Upper lobe of right lung (tissue), 1 donor: ENCODE results near the gene SULT1A3. TPM values are rescaled to one million over a fixed set of nuclear protein-coding genes. Genes with fewer than 3 reads are reported as not detected.
"Not testable (repeated sequence)": the region's sequence is repeated elsewhere in the genome, so short reads cannot be mapped to it uniquely, and the experiment has no call there.

Experiments
- ATAC-seq: fragments of 200-7000 bp; cut with Tn5 transposase; one replicate; pipeline ENCODE4 v1.9.1; 2020; ENCODE audit warnings: mild to moderate bottlenecking, moderate library complexity
- DNase-seq: peaks from one replicate; pipeline ENCODE4 v3.0.0-alpha.2; 2020
- H3K27ac ChIP-seq: fragments of 200-600 bp; one replicate; pipeline ENCODE4 v1.8.0; 2022
- H3K27me3 ChIP-seq: fragments of 200-600 bp; one replicate; pipeline ENCODE4 v1.8.0; 2022; ENCODE audit warnings: mild to moderate bottlenecking
- H3K36me3 ChIP-seq: fragments of 200-600 bp; one replicate; pipeline ENCODE4 v1.8.0; 2022
- H3K4me1 ChIP-seq: fragments of 200-600 bp; one replicate; pipeline ENCODE4 v1.8.0; 2022
- H3K4me3 ChIP-seq: fragments of 200-600 bp; one replicate; pipeline ENCODE4 v1.8.0; 2022; ENCODE audit warnings: mild to moderate bottlenecking
- H3K9me3 ChIP-seq: fragments of 200-600 bp; one replicate; pipeline ENCODE4 v1.8.0; 2022
- intact Hi-C: fragments of 100-400 bp; cut with DNase I; formaldehyde crosslinking; loops from one replicate; pipeline ENCODE4 v1.11.0; 2022
- total RNA-seq: library from RNA; stranded (reverse); fragmentation: NEBNext Ultra II Directional; extraction: Animal tissue kit (Norgen Biotek cat#: 25700); gene quantifications from one replicate; pipeline ENCODE4 v1.2.1, GENCODE V29; 2021
- donor health status: DM: no; HTN: yes; CAD: no; lungs with severe emphysema.

Gene SULT1A3
- total RNA-seq, 1 donor from 2014 or later = 10.6 TPM

DNA sequence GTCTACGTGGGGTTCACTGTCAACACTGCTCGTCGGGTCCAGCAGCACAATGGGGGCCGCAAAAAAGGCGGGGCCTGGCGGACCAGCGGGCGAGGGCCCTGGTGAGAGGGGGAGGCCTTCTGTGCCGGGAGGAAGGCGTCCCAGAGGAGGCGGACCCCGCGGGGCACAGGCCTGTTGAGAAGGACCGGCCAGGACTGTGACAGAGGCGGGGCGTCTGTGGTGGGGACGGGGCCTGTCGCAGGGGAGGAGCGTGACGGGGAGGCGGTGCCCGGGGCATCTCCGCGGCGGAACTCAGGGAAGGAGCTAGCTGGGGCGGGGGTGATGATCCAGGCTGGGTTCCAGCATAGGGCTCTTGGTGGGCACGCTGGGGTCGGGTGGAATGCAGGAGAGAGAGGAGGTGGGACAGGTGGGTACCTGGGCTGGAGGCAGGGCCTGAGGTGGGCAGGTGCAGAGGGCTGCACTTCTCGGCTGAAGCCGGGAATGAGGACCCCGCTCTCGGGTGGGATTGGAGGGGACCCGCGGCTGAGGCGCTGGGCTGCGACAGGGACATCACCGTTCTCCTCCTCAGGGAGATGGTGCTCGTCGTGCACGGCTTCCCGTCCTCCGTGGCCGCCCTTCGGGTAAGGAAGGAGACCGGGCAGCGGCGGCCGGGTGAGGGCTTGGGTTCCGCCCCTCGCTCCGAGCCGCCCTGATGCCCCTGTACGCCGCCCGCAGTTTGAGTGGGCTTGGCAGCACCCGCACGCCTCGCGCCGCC lies 4.7 kb upstream of the SULT1A3 start:
- H3K9me3 ChIP-seq, H3K4me1 ChIP-seq, H3K27ac ChIP-seq, H3K36me3 ChIP-seq, intact Hi-C loops, H3K27me3 ChIP-seq: not testable (repeated sequence)
- H3K4me3 ChIP-seq = peak overlapping the region; percentile 50
- peak; percentile 72 for DNase-seq
- peak; percentile 85 for ATAC-seq

DNA sequence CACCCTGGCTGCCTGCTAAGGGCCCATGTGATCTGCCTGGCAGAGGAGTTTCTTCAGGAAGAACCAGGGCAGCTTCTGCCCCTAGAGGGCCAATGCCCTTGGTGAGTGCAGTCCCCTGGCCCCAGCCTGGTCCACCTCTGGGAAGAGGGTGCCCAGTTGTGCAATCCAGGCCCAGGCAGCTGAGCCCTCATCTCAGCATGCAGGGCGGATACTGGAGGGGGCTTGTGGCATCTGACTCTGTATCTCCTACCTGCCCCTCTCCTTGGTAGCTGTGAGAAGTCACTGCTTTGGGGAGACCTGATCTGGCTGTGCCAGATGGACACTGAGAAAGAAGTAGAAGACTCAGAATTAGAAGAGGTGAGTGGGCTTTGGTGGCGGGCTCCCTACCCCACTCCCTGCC lies 2.1 kb upstream of the SULT1A3 start:
- H3K27me3 ChIP-seq, DNase-seq, H3K4me1 ChIP-seq, H3K4me3 ChIP-seq, H3K36me3 ChIP-seq, intact Hi-C loops, H3K9me3 ChIP-seq, ATAC-seq, H3K27ac ChIP-seq: not testable (repeated sequence)

DNA sequence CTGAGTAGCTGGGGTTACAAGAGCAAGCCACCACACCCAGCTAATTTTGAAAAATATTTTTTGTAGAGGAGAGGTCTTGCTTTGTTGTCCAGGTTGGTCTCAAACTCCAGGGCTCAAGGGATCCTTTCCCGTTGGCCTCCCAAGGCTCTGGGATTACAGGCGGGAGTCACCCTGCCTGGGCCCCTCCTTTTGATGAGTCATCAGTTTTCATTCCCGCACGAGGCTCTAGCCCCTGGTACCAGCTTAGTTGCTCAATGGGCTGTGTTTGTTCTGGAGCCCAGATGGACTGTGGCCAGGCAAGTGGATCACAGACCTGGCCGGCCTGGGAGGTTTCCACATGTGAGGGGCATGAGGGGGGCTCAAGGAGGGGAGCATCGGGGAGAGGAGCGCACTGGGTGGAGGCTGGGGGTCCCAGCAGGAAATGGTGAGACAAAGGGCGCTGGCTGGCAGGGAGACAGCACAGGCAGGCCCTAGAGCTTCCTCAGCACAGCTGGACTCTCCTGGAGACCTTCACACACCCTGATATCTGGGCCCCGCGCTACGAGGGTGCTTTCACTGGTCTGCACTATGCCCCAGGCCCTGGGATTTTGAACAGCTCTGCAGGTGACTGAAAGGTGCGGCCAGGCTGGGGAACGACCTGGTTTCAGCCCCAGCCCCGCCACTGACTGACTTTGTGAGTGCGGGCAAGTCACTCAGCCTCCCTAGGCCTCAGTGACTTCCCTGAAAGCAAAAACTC lies 721 bp downstream of the SULT1A3 start:
- intact Hi-C loops, H3K27ac ChIP-seq, DNase-seq, H3K27me3 ChIP-seq, H3K4me1 ChIP-seq, H3K9me3 ChIP-seq, H3K36me3 ChIP-seq, H3K4me3 ChIP-seq: not testable (repeated sequence)
- peak; percentile 66 for ATAC-seq

DNA sequence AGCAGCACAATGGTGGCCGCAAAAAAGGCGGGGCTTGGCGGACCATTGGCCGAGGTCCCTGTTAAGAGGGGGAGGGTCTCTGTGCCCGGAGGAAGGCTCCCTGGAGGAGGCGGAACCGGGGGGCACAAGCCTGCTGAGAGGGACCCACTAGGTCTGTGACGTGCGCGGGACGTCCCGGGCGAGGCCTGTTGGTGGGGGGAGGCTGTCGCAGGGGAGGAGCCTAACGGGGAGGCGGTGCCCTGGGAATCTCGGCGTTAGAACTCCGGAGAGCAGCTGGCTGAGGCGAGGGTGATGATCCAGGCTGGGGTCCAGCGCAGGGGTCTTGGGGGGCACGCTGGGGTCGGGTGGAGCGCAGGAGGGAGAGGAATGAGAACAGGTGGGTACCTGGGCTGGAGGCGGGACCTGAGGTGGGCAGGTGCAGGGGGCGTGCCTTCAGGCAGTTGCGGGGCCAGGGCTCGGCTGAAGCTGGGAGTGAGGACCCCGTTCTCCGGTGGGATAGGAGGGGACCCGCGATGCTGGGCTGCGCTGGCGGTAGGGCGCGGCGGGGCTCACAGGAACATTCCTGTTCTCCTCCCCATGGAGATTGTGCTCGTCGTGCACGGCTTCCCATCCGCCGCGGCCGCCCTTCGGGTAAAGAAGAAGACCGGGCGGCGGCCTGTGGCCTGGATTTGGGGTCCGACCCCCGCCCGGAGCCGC lies 6.6 kb downstream of the SULT1A3 start:
- H3K27ac ChIP-seq, H3K27me3 ChIP-seq, H3K4me1 ChIP-seq, H3K9me3 ChIP-seq, H3K36me3 ChIP-seq, intact Hi-C loops: not testable (repeated sequence)
- DNase-seq (peak; percentile 64), ATAC-seq (peak; percentile 72)
- peak overlapping the region; percentile 57 for H3K4me3 ChIP-seq

DNA sequence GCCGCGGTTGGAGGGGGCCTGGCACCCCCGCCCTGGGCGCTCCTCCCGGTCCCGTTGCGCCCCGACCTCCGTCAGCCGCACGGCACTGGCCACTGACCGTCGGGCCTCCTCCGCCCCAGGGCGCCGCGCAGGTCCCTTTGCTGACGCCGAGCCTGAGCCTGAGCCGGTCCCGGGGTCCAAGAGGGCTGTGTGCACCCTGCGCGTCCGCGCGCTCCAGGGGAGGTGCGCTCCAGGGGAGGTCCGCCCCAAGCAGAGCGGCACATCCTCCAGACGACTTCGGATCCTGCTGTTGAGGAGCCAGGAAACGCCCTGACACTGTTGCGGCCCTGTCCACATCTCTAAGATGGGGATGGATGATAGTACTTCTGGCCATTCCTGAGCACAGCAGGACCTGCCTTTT lies 7.2 kb downstream of the SULT1A3 start:
- H3K36me3 ChIP-seq, H3K4me1 ChIP-seq, DNase-seq, H3K27ac ChIP-seq, H3K27me3 ChIP-seq, intact Hi-C loops, H3K9me3 ChIP-seq: not testable (repeated sequence)
- peak; percentile 38 for ATAC-seq
- H3K4me3 ChIP-seq = peak overlapping the region; percentile 57

DNA sequence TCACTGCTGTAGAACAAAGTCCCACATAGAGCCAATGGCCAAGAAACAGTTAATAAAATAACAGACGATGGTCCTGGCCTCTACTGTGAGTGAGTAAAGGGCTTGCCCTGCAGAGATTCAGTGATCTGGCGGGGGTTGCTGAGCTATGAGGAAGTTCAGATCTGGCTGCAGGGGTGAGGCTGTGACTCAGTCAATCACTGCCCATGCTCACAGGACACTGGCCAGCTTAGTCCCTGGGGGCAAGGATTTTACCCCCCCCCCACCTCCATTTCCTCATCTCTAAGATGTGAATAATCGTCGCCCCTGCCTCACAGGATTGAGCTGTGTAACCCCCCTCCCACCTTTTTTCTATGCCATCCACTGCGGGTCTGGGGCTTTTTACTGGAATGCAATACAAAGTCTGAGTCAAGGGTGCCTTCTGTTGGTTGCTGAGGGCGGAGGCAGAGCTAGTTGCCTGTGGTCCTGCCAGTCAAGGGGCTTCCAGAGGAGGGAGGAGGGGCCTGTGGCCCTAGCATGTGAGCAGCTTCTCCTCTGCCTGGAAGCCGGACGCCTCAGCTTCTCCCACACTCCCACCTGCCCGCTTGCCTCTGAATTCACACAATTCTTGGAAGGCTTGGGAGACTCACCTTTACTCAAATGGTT lies 8.1 kb downstream of the SULT1A3 start:
- peak; percentile 56 for ATAC-seq

DNA sequence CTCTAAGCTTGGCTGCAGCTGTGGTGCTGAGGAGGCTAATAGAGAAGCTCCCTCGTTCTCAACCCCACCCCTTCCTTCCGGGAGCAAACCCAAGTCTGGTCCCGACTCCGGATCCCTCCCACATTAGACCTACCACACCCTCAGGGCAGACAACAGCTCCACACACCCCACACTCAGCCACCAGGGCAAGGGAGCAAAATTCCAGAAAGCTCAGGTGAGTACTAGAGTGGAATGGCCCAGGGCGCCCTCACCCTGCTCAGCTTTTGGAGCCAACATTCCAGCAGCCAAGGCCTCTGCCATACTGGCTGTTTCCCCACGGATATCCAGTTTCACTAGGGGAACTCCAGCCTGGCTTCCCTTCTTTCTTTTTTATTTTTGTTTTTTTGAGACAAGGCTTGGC lies 10.0 kb downstream of the SULT1A3 start:
- H3K4me3 ChIP-seq, H3K27ac ChIP-seq, H3K27me3 ChIP-seq, H3K36me3 ChIP-seq, DNase-seq, intact Hi-C loops, H3K4me1 ChIP-seq, H3K9me3 ChIP-seq: not testable (repeated sequence)
- peak; percentile 62 for ATAC-seq

More for the DNA sequence above, 8.1 kb downstream of the SULT1A3 start:
- H3K27ac ChIP-seq, H3K36me3 ChIP-seq, H3K9me3 ChIP-seq, intact Hi-C loops, H3K27me3 ChIP-seq, H3K4me1 ChIP-seq, H3K4me3 ChIP-seq: not testable (repeated sequence)
- peak; percentile 21 for DNase-seq

DNA sequence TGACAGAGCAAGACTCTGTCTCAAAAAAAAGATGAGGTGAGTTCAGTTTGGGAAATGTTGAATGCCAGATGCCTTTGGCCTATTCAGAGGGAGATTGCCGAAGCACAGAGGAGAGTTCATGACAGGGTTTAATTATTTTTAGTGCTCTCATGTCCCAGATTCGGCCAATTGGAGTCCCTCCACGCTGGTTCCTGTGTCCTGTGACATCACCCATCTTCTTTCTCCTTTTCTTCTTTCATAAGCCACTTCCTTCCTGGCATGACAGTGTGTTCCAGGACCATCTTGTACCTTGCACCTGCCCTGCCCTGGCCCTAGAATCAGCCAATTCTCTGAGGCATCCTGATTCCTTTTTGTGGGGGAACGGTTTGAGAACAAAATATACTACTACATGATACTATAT lies 12.4 kb downstream of the SULT1A3 start:
- H3K27me3 ChIP-seq, intact Hi-C loops, DNase-seq, H3K27ac ChIP-seq, H3K36me3 ChIP-seq, ATAC-seq, H3K4me1 ChIP-seq, H3K9me3 ChIP-seq, H3K4me3 ChIP-seq: not testable (repeated sequence)

DNA sequence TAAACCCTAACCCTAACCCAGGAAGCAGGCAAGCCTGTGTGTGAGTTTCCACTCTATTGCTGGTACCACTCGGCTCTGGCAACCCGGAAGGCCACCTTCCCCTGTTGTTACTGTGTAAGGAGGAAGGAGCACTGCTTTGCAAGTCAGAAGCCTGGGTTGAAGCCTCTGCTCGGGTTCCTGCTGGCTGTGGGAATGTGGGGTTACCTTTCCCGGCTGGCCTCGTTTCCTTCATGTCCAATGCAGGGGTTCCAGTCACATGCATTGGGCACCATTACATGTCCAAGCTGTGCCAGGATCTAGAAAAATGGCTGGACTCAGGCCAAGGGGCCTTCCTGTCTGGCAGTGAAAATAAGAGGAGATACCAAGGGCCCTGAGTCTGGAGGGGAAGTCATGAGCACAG lies 18.0 kb downstream of the SULT1A3 start:
- H3K9me3 ChIP-seq, ATAC-seq, H3K4me3 ChIP-seq, H3K4me1 ChIP-seq, H3K27me3 ChIP-seq, H3K27ac ChIP-seq, H3K36me3 ChIP-seq, intact Hi-C loops: not testable (repeated sequence)
- DNase-seq = peak; percentile 4

DNA sequence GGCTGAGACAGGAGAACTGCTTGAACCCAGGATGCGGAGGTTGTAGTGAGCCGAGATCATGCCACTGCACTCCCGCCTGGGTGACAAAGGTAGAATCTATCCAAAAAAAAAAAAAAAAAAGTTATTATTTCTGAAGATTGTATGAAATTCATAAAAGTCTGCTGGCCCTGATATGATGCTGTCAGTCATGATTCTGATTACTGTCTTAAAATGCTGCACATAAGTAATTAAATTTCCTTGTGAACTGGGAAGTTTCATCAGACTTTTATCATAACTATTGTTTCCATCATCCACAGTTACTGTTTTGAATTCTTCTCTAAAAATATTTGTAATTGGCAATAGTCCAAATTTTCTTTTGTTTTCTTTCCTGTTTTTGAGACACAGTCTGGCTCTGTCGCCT lies 49.3 kb downstream of the SULT1A3 start, which contains the start of gene NPIPB13:
NPIPB13 (minus strand) TSS at position 101 of the 400 bp plus-strand sequence. CDS start 2,906 bp downstream, outside the sequence.
- H3K4me3 ChIP-seq, H3K36me3 ChIP-seq, H3K27ac ChIP-seq, H3K27me3 ChIP-seq, DNase-seq, H3K4me1 ChIP-seq, intact Hi-C loops, ATAC-seq, H3K9me3 ChIP-seq: not testable (repeated sequence)

Other genes with a start within 250 kb of the SULT1A3 start
- gene TMEM219, start 237.2 kb upstream of the SULT1A3 start, total RNA-seq = 133 TPM
- gene TAOK2, start 225.4 kb upstream of the SULT1A3 start, total RNA-seq = 75.4 TPM
- 20.3 TPM for gene HIRIP3, start 203.6 kb upstream of the SULT1A3 start, total RNA-seq
- 65.3 TPM for gene INO80E, start 203.0 kb upstream of the SULT1A3 start, total RNA-seq
- gene DOC2A, start 188.2 kb upstream of the SULT1A3 start, total RNA-seq = 2.6 TPM
- not detected for gene C16orf92, start 176.1 kb upstream of the SULT1A3 start, total RNA-seq
- gene TLCD3B, start 168.0 kb upstream of the SULT1A3 start, total RNA-seq = not detected
- 689 TPM for gene ALDOA, start 133.5 kb upstream of the SULT1A3 start, total RNA-seq
- 74.2 TPM for gene PPP4C, start 123.3 kb upstream of the SULT1A3 start, total RNA-seq
- gene TBX6, start 107.3 kb upstream of the SULT1A3 start, total RNA-seq = 1.4 TPM
- 93.6 TPM for gene YPEL3, start 103.0 kb upstream of the SULT1A3 start, total RNA-seq
- 11.5 TPM for gene GDPD3, start 85.7 kb upstream of the SULT1A3 start, total RNA-seq
- gene MAPK3, start 76.0 kb upstream of the SULT1A3 start, total RNA-seq = 93.7 TPM
- gene CORO1A, start 15.7 kb upstream of the SULT1A3 start, total RNA-seq = 70.0 TPM
- gene BOLA2B, start 5.6 kb upstream of the SULT1A3 start, total RNA-seq = 59.3 TPM
- 49.4 TPM for gene SLX1A, start 5.4 kb upstream of the SULT1A3 start, total RNA-seq
- 19.9 TPM for gene NPIPB13, start 49.2 kb downstream of the SULT1A3 start, total RNA-seq
- gene CD2BP2, start 156.1 kb downstream of the SULT1A3 start, total RNA-seq = 51.5 TPM
- 36.0 TPM for gene TBC1D10B, start 171.2 kb downstream of the SULT1A3 start, total RNA-seq
- gene MYL11, start 175.5 kb downstream of the SULT1A3 start, total RNA-seq = not detected
- 8.6 TPM for gene SEPTIN1, start 183.3 kb downstream of the SULT1A3 start, total RNA-seq
- gene ZNF48, start 196.2 kb downstream of the SULT1A3 start, total RNA-seq = 6.1 TPM
- gene ZNF771, start 208.4 kb downstream of the SULT1A3 start, total RNA-seq = 4.5 TPM
- gene DCTPP1, start 230.8 kb downstream of the SULT1A3 start, total RNA-seq = 17.9 TPM
- 54.9 TPM for gene SEPHS2, start 246.6 kb downstream of the SULT1A3 start, total RNA-seq